SK-N-SH treated with all-trans-retinoic acid at 6 μM for 48 hours (cell line): ENCODE measurements around the gene PIAS1.
"Not testable (repeated sequence)": the region's sequence is repeated elsewhere in the genome, so short reads cannot be mapped to it uniquely, and the experiment has no call there.

Experiments
- ARNTL ChIP-seq: fragments of 450-650 bp; formaldehyde crosslinking; IDR thresholded peaks from 2 replicates; pipeline ENCODE4 v1.5.0; 2020; ENCODE audit warnings: low read depth, mild to moderate bottlenecking, moderate library complexity, borderline replicate concordance
- BACH2 ChIP-seq: fragments of 250-450 bp; sonication (Bioruptor Pico); IDR thresholded peaks from 2 replicates; pipeline ENCODE4 v1.9.0; 2021; ENCODE audit warnings: mild to moderate bottlenecking, borderline replicate concordance
- CREB5 ChIP-seq: fragments of 250-450 bp; sonication (Bioruptor Pico); IDR thresholded peaks from 2 replicates; pipeline ENCODE4 v1.5.1; 2020; ENCODE audit warnings: low read depth, mild to moderate bottlenecking, moderate library complexity
- ISL1 ChIP-seq: fragments of 250-450 bp; sonication (Bioruptor Pico); IDR thresholded peaks from 2 replicates; pipeline ENCODE4 v2.1.2; 2022; ENCODE audit warnings: mild to moderate bottlenecking, moderate library complexity
- PPARA ChIP-seq: fragments of 250-450 bp; sonication (Bioruptor Pico); IDR thresholded peaks from 2 replicates; pipeline ENCODE4 v1.5.0; 2020; ENCODE audit warnings: mild to moderate bottlenecking, borderline replicate concordance
- TSHZ2 ChIP-seq: fragments of 250-450 bp; sonication (Bioruptor Pico); IDR thresholded peaks from 2 replicates; pipeline ENCODE4 v1.5.0; 2020; ENCODE audit warnings: mild to moderate bottlenecking, moderate library complexity
- ZNF565 ChIP-seq: fragments of 450-650 bp; formaldehyde crosslinking; conservative IDR thresholded peaks from 2 replicates; pipeline ENCODE4 v1.5.0; 2020; ENCODE audit warnings: low read depth, mild to moderate bottlenecking, moderate library complexity
- ZNF70 ChIP-seq: fragments of 450-650 bp; formaldehyde crosslinking; IDR thresholded peaks from 2 replicates; pipeline ENCODE4 v1.5.0; 2020; ENCODE audit warnings: mild to moderate bottlenecking, moderate library complexity
- TF ChIP-seq, protein P1 (sequence below): fragments of 250-450 bp; sonication (Bioruptor Pico); IDR thresholded peaks from 2 replicates; pipeline ENCODE4 v1.5.1; 2021; ENCODE audit warnings: mild to moderate bottlenecking, moderate library complexity

GRCh38 chr15:68221530-68222431 lies 167.7 kb downstream of the PIAS1 start:
- TF ChIP-seq ZNF565; CREB5 (CRISPR knock-in tag); PPARA (CRISPR knock-in tag); ARNTL (CRISPR knock-in tag); ZNF70 (CRISPR knock-in tag); BACH2 (CRISPR knock-in tag); ISL1 (CRISPR knock-in tag); TSHZ2: not testable (repeated sequence)
- TF ChIP-seq, protein P1, sequence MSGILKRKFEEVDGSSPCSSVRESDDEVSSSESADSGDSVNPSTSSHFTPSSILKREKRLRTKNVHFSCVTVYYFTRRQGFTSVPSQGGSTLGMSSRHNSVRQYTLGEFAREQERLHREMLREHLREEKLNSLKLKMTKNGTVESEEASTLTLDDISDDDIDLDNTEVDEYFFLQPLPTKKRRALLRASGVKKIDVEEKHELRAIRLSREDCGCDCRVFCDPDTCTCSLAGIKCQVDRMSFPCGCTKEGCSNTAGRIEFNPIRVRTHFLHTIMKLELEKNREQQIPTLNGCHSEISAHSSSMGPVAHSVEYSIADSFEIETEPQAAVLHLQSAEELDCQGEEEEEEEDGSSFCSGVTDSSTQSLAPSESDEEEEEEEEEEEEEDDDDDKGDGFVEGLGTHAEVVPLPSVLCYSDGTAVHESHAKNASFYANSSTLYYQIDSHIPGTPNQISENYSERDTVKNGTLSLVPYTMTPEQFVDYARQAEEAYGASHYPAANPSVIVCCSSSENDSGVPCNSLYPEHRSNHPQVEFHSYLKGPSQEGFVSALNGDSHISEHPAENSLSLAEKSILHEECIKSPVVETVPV (CRISPR knock-in tag), result not testable (repeated sequence)
